Activated CD8-positive, alpha-beta memory T cell treated with anti-CD3 and anti-CD28 coated beads, Interleukin-2, amount 50 U/mL, for 1 hour (primary cell): ENCODE results near the gene CLIP4.
"Not testable (repeated sequence)": the region's sequence is repeated elsewhere in the genome, so short reads cannot be mapped to it uniquely, and the experiment has no call there.

Experiments used
- DNase-seq: peaks from one replicate; pipeline ENCODE4 v3.0.0-alpha.2; 2020; ENCODE audit errors: extremely low read depth

Gene CLIP4

GRCh38 chr2:29100564-29100963, 14.7 kb upstream of the CLIP4 start:
- no peak for DNase-seq

DNA sequence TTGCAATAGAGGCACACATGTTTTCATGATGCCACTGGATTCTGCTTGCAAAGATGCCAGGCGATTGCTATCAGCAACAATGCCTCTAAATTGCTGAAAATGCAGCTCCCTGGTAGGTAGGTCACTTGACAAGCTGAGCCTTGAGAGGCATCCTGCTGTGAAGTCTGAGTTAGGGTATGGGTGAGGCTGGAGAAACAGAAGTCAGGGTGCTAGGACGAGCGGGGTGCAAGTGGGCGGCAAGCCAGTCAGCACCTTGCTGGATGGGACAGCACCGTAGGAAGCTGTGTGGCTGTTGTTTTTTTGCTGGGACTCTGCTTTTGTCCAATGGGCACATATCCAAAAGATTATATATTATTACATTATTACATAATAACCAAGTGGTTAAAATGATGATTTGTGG, 10.5 kb upstream of the CLIP4 start:
- DNase-seq: no peak

DNA sequence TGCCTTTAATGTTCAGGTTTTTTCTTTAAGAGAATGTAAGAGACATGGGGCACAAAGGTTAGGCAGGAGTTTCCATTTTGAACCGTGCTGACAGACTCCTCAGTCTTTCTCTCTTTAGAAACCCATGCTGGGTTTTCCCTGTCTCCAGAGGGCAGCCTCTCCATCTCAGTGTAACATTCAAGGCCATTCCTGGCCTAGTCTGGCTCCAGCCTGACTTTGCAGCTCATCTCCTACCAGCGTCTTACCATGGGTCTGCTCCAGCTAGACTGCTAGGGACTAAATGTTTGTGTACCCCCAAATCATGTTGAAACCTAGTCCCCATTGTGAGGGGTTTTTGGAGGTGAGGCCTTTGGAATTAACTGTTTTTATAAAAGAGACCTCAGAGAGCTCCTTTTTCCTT, 9.8 kb upstream of the CLIP4 start:
- no peak for DNase-seq

- no peak for DNase-seq
Observed at GRCh38 chr2:29106256-29106655, 9.0 kb upstream of the CLIP4 start.

DNA sequence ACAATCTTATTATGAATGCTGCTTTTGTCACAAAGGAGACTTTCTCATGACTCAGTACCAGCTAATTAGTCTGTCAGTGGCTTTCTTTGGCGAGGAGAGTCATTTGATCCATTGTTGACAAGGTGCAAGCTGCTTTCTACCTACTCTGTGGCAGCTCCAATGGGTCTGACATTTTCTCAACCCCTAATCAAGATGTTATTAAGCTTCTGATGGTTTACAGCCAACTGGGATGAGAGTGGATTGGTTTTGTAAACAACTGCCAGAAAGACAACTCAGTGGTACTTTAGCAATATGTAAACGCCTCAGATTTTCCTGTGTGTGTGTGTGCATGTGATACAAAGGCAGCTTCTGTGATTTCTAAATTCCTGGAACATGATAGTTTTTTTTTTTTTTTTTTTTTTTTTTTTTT, 8.2 kb upstream of the CLIP4 start:
- DNase-seq: no peak

GRCh38 chr2:29107547-29107946, 7.7 kb upstream of the CLIP4 start:
- DNase-seq: not testable (repeated sequence)

DNA sequence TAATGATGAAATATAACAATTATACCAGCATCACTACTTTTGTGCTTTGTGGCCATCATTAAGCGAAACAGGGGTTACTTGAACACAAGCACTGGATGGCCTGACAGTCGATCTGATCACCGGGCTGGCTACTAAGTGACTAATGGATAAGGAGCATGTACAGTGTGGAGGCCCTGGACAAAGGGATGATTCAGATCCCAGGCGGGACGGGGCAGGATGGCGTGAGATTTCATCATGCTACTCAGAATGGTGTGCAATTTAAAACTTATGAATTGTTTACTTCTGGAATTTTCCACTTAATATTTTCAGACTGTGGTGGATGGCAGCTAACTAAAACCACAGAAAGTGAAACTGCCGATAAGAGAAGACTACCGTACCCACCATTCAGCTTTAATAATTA, 7.0 kb upstream of the CLIP4 start:
- no peak for DNase-seq

DNA sequence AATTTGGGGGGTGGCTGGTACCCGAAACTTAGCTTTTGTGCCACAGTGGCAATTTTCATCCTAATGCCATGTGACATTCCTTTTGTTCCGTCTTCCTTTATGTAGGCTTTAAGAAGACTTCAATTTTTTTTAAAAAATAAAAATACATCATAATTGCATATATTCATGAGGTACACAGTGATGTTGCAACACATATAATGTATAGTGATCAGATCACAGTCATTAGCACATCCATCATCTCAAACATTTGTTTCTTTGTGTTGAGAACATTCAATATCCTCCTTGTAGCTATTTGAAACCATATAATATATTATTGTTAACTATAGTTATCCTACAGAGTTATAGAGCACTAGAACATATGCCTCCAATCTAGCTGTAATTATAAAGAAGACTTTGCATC, 6.0 kb upstream of the CLIP4 start:
- DNase-seq: no peak

DNA sequence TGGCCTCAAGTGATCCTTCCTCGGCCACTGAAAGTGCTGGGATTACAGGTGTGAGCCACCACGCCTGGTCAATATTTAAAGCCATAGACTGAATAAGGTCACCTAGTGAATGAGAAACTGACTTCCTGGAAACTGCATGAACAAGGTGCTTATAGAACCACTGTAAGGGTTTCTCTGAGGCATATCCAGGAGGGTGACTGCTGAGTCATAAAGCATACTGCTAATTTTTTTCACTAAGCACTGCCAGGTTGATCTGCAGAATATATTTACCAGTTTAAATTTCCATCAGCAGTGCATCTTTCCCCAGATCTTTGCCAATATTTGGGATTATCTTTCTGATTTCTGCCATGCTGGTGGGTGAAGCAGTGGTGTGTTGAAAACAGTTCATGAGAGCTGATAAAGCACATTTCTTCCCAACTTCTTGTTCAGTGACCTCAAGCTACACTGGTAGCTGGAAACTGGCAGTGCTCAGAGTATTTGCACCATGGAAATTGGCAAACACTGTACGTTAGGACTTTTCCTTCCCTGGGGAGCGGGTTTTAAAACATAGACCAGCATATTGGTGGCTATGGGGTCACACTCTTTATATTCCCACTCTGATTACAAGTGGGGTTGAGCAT, 4.2 kb upstream of the CLIP4 start:
- no peak for DNase-seq

GRCh38 chr2:29112379-29112778, 2.8 kb upstream of the CLIP4 start:
- no peak for DNase-seq

DNA sequence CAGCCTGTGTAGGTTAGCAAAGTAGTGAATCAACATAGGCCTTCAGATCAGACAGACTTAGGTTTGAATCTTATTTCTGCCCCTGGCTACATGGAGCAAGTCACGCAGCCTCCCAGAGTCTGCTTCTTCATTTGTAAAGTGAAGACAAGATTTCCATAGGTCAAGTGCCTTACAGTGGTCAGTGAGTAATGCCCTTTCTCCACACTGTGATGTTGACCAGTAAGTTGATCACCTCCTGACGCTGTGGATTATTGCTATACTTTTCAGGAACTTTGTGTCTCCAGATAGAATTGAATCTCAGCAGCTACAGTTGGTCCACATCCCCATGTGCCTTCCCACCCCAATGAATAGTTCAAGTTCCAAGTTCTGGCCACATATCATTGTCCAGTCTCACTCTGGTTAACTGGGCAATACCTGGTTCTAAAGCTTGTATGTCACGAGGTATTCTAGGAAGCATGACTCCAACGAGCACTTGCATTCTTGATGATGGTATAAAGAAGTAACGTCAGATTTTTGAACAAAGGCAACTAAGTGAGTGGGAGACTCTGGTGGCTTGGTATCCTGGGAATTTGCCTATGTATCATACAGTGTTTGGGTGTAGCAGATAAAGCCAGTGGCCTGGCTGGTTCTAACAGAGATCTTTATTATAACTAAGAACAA, 2.1 kb upstream of the CLIP4 start:
- DNase-seq: no peak

- no peak for DNase-seq
Observed at GRCh38 chr2:29113891-29114321, 1.3 kb upstream of the CLIP4 start.

DNA sequence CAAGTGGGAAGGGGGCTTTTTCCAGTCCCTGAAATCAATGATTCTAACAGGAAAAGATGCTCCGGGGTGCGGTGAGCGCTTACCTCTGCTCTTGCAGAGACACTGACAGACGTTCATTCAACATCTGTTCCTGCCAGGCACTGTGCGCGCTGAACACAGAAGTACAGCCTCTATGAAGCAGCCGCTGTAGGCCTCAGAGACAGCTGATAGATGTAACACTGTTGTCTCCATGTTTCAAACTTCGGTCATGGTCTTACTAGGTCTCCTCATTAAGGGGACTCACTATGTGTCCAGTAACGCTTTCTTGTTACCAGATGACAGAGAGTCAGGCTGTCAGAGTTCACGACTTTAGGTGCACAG, 649 bp upstream of the CLIP4 start:
- no peak for DNase-seq

DNA sequence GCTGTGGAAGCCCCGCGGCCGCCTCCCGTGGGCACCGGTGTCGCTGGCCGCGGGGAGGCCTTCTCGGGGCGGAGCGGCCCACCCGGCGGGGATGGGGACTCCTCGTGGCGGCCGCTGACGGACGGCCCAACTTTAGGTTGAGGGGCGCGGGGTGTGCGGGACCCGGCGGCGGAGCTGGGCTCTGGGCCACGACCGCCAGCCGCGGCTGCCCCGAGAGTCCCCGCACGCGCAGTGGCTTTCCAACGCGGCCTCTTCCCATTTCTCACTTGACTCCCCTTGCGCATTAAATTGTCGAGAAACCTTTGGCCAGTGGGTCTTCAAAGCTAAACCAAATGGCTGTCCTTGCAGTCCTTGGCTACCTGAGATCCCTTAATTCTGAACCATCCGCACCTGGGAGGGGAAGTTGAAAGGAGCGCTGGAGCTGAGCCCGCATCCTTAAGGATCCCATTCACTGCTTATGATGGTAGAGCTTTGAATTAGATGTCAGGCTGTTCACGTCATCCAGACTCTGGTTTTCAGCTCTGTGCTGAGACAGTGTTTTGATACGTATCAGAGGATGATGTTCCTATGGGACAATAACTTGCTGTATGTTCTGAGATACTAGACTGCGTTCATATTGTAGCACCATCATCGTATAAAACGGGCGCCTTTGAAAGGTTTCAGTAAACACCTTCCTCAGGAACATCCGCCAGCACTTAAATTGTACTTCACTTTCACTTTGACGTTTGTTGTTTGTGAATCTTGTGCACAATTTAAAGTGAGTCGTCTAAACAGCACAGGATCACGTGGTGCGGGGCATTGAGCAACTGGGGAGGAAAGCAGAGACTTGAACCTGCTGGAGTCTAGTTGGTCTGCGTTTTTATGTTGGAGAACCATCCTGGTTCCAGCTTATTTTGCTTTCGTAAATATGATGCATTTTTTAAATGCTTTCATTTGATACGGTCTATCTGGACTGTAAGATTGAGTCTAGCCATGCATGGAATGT, 874 bp downstream of the CLIP4 start:
- peak; percentile 28 for DNase-seq

DNA sequence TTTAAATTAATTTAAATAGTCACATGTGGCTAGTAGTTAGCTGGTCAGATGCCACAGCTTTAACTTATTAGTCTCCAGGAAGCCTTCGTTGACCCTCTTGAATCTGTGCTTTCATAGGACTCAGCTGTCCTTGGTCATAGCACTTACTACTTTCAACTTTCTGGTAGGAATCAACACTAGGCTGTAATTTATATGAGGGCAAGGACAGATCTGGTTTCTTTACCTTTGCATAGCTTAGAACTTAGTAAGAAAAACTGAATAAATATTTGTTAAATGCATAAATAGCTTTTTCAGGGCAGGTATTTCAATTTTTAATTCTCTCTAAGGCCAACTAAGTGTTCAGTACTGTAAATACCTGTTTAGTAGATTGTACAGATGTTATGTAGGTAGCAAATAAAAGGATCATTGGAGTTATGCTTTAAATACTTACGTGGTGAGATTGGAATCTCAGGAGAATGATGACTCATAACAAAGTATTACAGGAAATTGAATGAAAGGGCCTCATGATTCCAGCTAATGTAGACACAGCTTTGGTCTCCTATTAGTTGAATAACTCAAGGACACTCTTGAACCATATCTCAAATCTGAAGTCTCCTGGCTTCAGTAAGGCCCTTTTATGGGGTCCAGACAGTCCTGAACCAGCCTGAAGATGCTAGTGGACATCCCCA, 2.6 kb downstream of the CLIP4 start:
- DNase-seq: no peak

- DNase-seq: no peak
Observed at GRCh38 chr2:29119211-29119610, 4.0 kb downstream of the CLIP4 start.

- no peak for DNase-seq
Observed at GRCh38 chr2:29120846-29121245, 5.6 kb downstream of the CLIP4 start.

DNA sequence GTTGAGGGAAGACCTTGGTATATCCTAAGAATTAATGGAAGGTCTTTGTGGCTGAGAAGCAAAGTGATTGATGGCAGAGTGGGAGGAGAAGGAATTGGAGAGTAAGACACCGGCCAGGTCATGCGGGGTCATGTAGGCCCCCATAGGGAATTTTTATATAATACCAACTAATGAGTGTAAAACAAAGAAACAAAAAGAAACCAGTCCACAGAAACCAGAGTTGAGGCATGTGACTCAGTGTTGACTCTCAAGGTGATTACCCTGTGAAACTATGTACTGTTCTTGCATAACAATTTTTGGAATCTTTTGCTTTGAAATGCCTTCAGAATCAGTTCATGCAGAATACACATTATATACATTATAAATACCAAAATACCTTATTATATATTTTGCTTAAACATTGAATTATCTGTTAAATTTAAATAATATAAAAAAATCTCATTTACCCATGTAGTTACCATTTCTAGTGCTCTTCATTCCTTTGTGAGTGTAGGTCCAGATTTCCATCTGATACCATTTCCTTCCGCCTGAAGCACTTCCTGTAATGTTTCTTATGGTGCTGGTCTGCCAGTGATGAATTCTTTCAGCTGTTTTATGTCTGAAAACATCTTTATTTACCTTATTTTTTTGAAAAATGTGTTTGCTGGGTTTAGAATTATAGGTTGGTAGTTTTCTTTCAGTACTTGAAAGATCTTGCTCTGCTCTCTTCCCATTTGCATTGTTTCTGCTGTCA, 8.6 kb downstream of the CLIP4 start:
- DNase-seq: no peak

- DNase-seq: no peak
Observed at GRCh38 chr2:29124504-29124903, 9.3 kb downstream of the CLIP4 start.

GRCh38 chr2:29129586-29130281, 14.5 kb downstream of the CLIP4 start:
- DNase-seq: no peak

- no peak for DNase-seq
Observed at GRCh38 chr2:29130295-29130694, 15.1 kb downstream of the CLIP4 start.
